Cardiac fibroblast (primary cell): ENCODE results near the gene AP5S1.

Experiments
- DNase-seq, 2 donors: peaks; one replicate each; pipeline versions ENCODE4 v3.0.0 to v3.0.0-alpha.2; 2010; ENCODE audit warnings: low read depth in 2 of 2
- H3K4me3 ChIP-seq, 2 donors: replicated peaks in 1 of 2; 1 replicate in 1 of 2; 2 replicates in 1 of 2; pipeline ENCODE4 v1.5.1; 2011; ENCODE audit warnings: low read depth in 2 of 2, low read length in 2 of 2, mild to moderate bottlenecking in 2 of 2, moderate library complexity in 1 of 2
- TF ChIP-seq, protein P1 (sequence below): IDR thresholded peaks from one replicate; pipeline ENCODE4 v1.5.1; 2011; ENCODE audit warnings: low read depth, mild to moderate bottlenecking, low read length, inconsistent platforms

AP5S1 gene

DNA sequence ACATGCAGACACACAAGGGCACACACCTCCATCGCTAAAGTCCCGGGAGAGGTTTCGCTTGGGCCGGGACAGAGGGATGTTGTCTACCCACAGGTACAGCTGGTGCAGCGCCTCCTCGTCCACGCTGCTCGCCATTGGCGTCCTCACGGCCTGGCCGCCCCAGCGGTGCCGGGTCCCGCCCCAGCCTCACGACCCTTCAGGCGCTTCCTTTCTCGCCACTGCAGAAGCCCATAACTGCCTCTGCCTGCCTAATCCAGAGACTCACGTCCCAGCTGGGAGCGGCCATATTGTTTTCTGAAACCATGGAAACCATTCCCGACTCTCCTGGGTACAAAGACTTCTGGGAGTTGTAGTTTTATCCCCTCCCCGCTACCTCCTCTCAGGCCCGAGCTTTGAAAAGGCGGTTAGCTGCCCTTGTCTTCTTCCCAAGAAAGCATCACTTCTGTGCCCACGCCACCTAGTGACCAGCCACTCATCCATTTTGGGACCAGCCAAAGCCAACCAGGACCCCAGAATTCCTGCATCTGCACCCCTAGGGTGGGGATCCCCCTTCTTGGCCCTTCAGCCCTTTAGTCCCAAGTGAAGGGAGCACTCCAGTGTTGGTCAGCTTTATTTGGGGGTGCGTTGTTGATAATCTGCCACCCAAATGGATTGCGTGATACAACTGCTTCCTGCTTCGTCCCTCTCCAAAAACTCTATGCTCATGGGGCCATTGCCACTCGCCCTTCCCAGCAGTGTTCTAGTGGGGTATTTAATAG, 39.0 kb upstream of the AP5S1 start, which contains the start of gene SPEF1:
Gene SPEF1 (minus strand): TSS at position 296 of the 758 bp plus-strand sequence. CDS start 161 bp downstream, at position 135.
- peak within 1 kb of the TSS; percentile 40 to 47 for H3K4me3 ChIP-seq
- DNase-seq = peak; percentile 93 to 94
- TF ChIP-seq, protein P1, sequence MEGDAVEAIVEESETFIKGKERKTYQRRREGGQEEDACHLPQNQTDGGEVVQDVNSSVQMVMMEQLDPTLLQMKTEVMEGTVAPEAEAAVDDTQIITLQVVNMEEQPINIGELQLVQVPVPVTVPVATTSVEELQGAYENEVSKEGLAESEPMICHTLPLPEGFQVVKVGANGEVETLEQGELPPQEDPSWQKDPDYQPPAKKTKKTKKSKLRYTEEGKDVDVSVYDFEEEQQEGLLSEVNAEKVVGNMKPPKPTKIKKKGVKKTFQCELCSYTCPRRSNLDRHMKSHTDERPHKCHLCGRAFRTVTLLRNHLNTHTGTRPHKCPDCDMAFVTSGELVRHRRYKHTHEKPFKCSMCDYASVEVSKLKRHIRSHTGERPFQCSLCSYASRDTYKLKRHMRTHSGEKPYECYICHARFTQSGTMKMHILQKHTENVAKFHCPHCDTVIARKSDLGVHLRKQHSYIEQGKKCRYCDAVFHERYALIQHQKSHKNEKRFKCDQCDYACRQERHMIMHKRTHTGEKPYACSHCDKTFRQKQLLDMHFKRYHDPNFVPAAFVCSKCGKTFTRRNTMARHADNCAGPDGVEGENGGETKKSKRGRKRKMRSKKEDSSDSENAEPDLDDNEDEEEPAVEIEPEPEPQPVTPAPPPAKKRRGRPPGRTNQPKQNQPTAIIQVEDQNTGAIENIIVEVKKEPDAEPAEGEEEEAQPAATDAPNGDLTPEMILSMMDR = peak; percentile 41

DNA sequence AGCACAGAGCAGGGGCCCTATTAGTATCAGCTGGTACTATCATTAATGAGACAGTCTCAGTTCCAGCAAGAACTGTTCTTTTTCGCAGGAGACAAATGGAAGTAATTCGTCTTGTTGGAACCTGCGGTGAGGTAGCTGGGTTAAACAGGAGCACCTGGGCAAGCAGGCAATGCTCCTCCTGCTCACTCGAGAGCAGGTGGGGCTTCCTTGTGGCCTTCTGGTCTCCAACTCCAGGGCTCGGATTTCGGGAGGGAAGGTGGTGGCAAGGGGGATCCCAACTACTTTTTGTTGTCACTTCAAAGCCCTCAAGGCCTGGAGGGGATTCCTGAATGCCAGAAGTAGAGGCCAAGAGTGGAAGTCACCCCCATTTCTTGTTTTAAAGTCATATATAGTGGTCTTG, 37.8 kb upstream of the AP5S1 start:
- TF ChIP-seq, protein P1 = no peak
- H3K4me3 ChIP-seq = no peak overlapping the region
- no peak for DNase-seq

DNA sequence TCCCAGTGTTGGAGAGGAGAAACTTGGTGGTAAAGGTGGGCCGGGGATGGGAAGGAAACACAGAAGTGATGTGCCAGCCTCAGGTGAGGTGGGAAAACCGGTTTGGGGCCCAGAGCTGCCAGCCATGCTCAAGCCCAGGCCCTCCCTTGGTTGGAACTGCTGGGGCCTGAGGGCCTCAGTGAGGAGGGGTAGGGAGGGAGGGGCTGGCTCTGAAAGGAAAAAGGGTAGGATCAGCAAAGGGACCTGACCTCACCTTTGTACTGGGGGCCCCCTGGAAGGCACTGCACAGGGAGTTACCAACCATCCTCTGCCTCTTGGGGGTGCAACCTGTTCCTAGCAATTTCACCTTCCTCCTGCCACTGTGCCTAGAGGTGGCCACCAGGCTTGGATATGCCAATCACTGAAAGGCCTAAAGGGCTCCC, 37.3 kb upstream of the AP5S1 start:
- no peak overlapping the region for H3K4me3 ChIP-seq
- DNase-seq = no peak
- TF ChIP-seq, protein P1 = no peak

DNA sequence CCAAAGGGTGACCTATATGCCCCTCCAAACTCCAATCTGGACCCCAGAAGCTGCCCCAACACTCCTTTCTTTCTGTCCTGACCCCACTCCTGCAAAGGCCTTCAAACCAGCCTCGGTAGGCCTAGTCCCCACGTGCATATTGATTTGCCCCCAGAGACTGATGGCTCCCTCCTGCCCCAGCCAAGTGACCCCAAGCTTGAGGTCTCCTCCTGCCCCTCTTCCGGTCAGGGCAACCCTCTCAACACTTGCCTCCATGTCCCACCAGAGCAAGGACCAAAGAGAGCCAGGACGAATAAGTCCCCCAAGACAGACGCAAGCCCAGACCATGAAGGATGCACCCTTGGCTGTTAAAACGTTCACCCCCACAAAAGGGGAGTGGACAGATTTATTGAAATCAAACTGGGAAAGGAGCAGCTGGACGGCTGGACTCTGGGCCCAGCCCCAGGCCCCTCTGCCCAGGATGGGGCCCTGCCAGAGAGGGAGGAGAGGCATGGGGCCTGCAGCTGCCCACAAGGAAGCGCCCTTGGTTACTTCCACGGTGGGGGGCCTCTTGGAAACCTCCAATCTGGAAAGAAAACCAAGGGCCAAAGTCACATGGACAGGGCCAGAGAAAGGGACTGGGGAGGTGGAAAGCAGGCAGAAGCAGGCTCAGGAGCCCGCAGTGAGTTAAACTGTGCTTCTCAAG, 36.7 kb upstream of the AP5S1 start:
- TF ChIP-seq, protein P1 = no peak
- H3K4me3 ChIP-seq = peak overlapping the region in 1 of 2 donors; percentile 21
- no peak for DNase-seq

DNA sequence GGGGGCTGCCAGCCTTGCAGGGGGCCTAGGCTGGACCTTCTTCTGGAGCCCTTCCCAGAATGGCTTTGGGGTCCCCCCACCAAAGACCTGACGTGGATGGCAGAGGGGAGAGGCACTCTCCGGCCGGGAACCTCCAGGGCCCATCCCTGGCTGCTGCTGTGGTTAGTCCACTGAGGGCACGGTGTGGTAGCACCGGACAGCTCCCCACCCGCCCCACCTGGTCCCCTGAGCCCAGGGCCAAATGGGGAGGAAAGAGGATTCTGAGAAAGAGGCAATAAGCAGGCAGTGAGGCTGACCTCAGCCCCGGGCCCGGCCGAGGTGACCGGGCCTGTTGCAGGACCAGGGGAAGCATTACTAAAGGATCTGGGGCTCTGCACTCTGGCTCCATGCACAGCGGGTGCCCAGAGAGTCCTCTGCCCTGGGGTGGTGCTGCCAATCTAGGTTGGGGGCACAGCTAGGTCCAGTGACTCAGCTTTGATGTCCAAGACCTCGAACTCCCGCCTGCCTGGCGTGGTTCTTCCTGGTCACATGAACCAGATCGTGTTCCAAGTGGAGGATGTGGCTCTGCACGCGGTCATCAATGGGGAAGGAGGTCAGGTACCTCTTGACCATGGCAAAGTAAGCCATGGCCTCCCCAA, 36.0 kb upstream of the AP5S1 start:
- peak overlapping the region; percentile 69 to 74 for H3K4me3 ChIP-seq
- DNase-seq = peak in 1 of 2 donors; percentile 40
- TF ChIP-seq, protein P1 = no peak

DNA sequence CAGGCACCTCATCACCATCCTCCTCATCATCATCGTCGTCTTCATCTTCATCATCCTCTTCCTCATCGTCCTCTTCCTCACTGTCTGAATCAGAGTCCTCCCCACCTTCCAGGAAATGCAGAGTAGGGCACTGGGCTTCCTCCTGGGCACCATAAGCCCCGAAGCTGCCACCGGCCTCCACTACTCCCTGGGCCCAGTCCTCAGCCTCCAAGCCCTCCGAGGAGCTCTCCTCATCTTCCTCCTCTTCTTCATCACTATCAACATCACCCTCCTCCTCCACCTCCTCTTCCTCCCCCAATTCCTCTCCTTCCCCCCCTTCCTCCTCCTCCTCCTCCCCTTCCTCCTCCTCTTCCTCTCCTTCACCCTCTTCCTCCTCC, 35.5 kb upstream of the AP5S1 start:
- peak overlapping the region; percentile 69 to 74 for H3K4me3 ChIP-seq

More for the DNA sequence above, 35.5 kb upstream of the AP5S1 start:
- TF ChIP-seq, protein P1 = no peak
- DNase-seq = no peak
